Hematopoietic multipotent progenitor cell treated with erythropoietin and hydrocortisone succinate and interleukin-3 and kit ligand, for 17 days (in vitro differentiated cells): ENCODE results near the gene ANKRD10.

Experiments used
- DNase-seq: peaks from one replicate; pipeline ENCODE4 v3.0.0-alpha.2; 2015; ENCODE audit warnings: low spot score

The ANKRD10 gene

DNA sequence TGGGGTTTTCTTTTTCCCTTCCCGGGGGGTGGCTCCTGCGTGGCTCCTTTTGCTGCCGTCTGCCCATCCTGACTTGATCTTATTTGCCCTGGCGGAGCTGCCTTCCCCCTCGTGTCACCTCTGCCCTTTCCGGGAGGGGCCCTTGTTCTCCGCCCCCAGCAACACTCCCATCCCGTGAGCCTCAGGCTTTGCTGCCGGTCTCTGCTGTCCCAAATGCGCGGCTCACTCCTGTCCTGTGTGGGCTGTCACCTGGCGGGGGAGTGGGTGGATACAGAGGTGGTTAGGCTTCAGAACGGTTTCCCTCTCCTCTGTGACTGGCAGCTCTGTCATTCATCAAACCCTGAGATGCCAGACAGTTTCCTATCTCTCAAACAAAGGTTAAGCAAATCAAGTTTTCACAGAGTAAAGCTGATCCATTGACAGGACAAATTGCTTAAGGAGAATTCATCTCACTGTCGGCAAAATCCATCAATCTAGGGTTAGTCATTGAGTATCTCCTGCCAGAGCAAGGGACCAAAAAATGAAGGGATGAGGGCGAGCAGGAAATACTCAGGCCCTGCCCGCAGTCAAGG is 84.0 kb downstream of the ANKRD10 start:
- no peak for DNase-seq

DNA sequence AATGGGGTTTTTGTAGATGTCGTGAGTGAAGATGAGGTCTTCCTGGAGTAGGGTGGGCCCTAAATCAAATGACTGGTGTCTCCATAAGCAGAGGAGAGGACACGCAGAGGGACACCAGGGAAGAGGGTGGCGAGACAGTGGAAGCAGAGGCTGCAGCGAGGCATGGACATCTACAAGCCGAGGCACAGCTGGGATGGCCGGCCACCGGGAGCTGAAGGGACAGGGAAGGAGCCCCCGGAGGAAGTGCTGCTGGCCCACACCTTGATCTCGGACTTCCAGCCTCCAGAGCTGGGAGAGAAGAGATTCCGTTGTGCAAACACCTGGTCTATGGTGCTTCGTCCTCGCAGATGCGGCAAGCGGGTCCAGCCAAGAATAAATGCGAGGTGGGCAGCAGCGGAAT is 84.5 kb downstream of the ANKRD10 start:
- no peak for DNase-seq

- DNase-seq = no peak
Measured at GRCh38 chr13:110829486-110829885, 85.4 kb downstream of the ANKRD10 start.

DNA sequence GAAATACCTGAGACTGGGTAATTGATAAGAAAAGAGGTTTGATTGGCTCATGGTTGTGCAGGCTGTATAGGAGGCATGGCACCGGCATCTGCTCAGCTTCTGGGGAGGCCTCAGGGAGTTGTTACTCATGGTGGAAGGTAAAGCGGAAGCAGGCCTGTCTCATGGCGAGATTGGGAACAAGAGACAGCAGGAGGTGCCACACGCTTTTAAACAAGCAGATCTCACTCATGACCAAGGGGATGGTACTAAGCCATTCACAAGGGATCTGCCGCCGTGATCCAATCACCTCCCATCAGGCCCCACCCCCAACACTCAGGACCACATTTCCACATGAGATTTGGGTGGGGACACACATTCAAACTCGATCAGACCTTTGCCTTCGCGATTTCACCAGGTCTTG is 86.2 kb downstream of the ANKRD10 start:
- DNase-seq = no peak
